ENCODE measurements around the gene SORCS3. TPM values are rescaled to one million over a fixed set of nuclear protein-coding genes. Genes with fewer than 3 reads are reported as not detected.

The SORCS3 gene
- total RNA-seq, 1 donor from 2014 or later, result 0.26 TPM

- Mint-ChIP-seq H3K27me3 (ENCODE audit: insufficient read depth, low read depth) (no peaks in the 10 kb centered on the region), H3K36me3 (no peaks in the 10 kb centered on the region), H3K9me3 (no peaks in the 10 kb centered on the region), H3K4me1 (no peaks in the 10 kb centered on the region), H3K4me3 (no peak overlapping the region), H3K27ac (no peak overlapping the region)
- Histone ChIP-seq H3K27me3 (no peaks in the 10 kb centered on the region), H3K9me3 (ENCODE audit: low read depth) (no peaks in the 10 kb centered on the region), H3K4me2 (no peak overlapping the region), H3K4me1 (peaks cover 11% of the 10 kb centered on the region), H3F3A (ENCODE audit: low read depth) (no peaks in the 10 kb centered on the region), H4K20me1 (ENCODE audit: low read depth) (no peaks in the 10 kb centered on the region), H2AFZ (replicated peaks) (no peak overlapping the region), H3K27ac (no peak overlapping the region), H3K36me3 (no peaks in the 10 kb centered on the region), H3K9ac (no peak overlapping the region), H3K4me3 (no peak overlapping the region), H3K79me2 (ENCODE audit: low read depth) (no peaks in the 10 kb centered on the region)
- no peak for DNase-seq (ENCODE audit: low spot score)
- no peak for TF ChIP-seq CTCF (IDR thresholded peaks at IDR 0.05)
- no peak for TF ChIP-seq EZH2 (IDR thresholded peaks at IDR 0.05)
- no peak for TF ChIP-seq EZH2phosphoT487 (IDR thresholded peaks at IDR 0.05)
These were observed 360.2 kb downstream of the SORCS3 start for GRCh38 chr10:105001269-105001668.

GRCh38 chr10:105010411-105011121, 369.5 kb downstream of the SORCS3 start:
- H2AFZ ChIP-seq (replicated peaks), result no peak overlapping the region
- no peak overlapping the region for H3K4me2 ChIP-seq
- no peaks in the 10 kb centered on the region for H3K9me3 Mint-ChIP-seq

DNA sequence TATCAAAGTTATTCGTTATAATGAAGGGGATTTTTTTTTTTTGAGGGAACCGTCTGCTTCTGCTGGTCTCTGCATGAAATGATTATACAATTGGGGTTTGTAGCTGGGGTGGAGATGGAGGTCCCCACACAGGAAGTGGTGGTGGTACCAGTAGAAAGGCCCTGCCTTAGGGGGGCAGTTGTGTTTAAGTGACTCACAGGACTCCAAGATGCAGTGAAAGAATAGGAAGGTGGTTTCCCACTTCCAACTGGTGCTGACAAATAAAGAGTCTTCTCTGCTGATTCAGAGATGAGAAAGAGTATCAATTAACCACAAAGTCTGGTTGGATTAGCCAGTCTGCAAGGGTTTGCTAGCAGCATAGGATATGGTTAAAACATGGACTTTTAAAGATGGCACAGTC, 376.0 kb downstream of the SORCS3 start:
- no peak overlapping the region for H2AFZ ChIP-seq (replicated peaks)
- H3K9ac ChIP-seq, result no peak overlapping the region
- TF ChIP-seq CTCF (IDR thresholded peaks at IDR 0.05), result no peak
- TF ChIP-seq EZH2 (IDR thresholded peaks at IDR 0.05), result no peak
- TF ChIP-seq EZH2phosphoT487 (IDR thresholded peaks at IDR 0.05), result no peak
- no peaks in the 10 kb centered on the region for H3K27me3 Mint-ChIP-seq (ENCODE audit: insufficient read depth, low read depth)
- H3F3A ChIP-seq (ENCODE audit: low read depth), result no peaks in the 10 kb centered on the region
- no peaks in the 10 kb centered on the region for H3K79me2 ChIP-seq (ENCODE audit: low read depth)
- H3K4me1 Mint-ChIP-seq, result peaks cover 4% of the 10 kb centered on the region
- DNase-seq (ENCODE audit: low spot score), result no peak
- H3K36me3 Mint-ChIP-seq, result no peaks in the 10 kb centered on the region
- no peaks in the 10 kb centered on the region for H3K9me3 ChIP-seq (ENCODE audit: low read depth)
- H3K9me3 Mint-ChIP-seq, result no peaks in the 10 kb centered on the region
- H4K20me1 ChIP-seq (ENCODE audit: low read depth), result no peaks in the 10 kb centered on the region
- no peak overlapping the region for H3K27ac Mint-ChIP-seq
- no peaks in the 10 kb centered on the region for H3K27me3 ChIP-seq
- H3K4me1 ChIP-seq, result no peaks in the 10 kb centered on the region
- H3K4me3 ChIP-seq, result no peak overlapping the region
- H3K27ac ChIP-seq, result no peak overlapping the region
- H3K4me3 Mint-ChIP-seq, result no peak overlapping the region
- H3K4me2 ChIP-seq, result no peak overlapping the region
- no peaks in the 10 kb centered on the region for H3K36me3 ChIP-seq

More at GRCh38 chr10:105010411-105011121, 369.5 kb downstream of the SORCS3 start:
- Histone ChIP-seq H3F3A (ENCODE audit: low read depth) (no peaks in the 10 kb centered on the region), H3K36me3 (no peaks in the 10 kb centered on the region), H3K79me2 (ENCODE audit: low read depth) (no peaks in the 10 kb centered on the region), H3K9me3 (ENCODE audit: low read depth) (no peaks in the 10 kb centered on the region), H3K27ac (no peak overlapping the region), H3K4me3 (no peak overlapping the region), H3K27me3 (no peaks in the 10 kb centered on the region), H3K9ac (no peak overlapping the region), H3K4me1 (no peaks in the 10 kb centered on the region), H4K20me1 (ENCODE audit: low read depth) (no peaks in the 10 kb centered on the region)
- no peak overlapping the region for H3K4me3 Mint-ChIP-seq
- TF ChIP-seq EZH2phosphoT487 (IDR thresholded peaks at IDR 0.05), result no peak
- no peak for TF ChIP-seq EZH2 (IDR thresholded peaks at IDR 0.05)
- TF ChIP-seq CTCF (IDR thresholded peaks at IDR 0.05), result no peak
- H3K27ac Mint-ChIP-seq, result no peak overlapping the region
- no peaks in the 10 kb centered on the region for H3K4me1 Mint-ChIP-seq
- no peak for DNase-seq (ENCODE audit: low spot score)
- no peaks in the 10 kb centered on the region for H3K27me3 Mint-ChIP-seq (ENCODE audit: insufficient read depth, low read depth)
- no peaks in the 10 kb centered on the region for H3K36me3 Mint-ChIP-seq

Measured in neural progenitor cell (in vitro differentiated cells).